K562 (cell line): ENCODE measurements around the gene KIF5A.
"Not testable (repeated sequence)": the region's sequence is repeated elsewhere in the genome, so short reads cannot be mapped to it uniquely, and the experiment has no call there.

Experiments
- BDP1 ChIP-seq: IDR thresholded peaks from 3 replicates; pipeline ENCODE4 v1.6.1; 2011; ENCODE audit not compliant: insufficient read length, insufficient read depth
- SRF ChIP-seq, 2 experiments: fragments of 250-450, 450-650 bp in 1 of 2; sonication (Bioruptor Pico) in 1 of 2; sonication (generic) in 1 of 2; formaldehyde crosslinking; IDR thresholded peaks; 2 replicates each; pipeline versions ENCODE4 v1.5.0 to v1.5.1; 2020 to 2022; ENCODE audit warnings: mild to moderate bottlenecking in 1 of 2, missing genetic modification reagents in 1 of 2
- TRIM24 ChIP-seq, 2 experiments: fragments of 450-650 bp; IDR thresholded peaks; 2 replicates each; pipeline ENCODE4 v1.6.1; 2016

GRCh38 chr12:57618431-57618830, 68.6 kb downstream of the KIF5A start:
- not testable (repeated sequence) for TF ChIP-seq BDP1; TRIM24 (IDR thresholded peaks at IDR 0.05); SRF (CRISPR knock-in tag; IDR thresholded peaks at IDR 0.05)
